Spinal cord (tissue), 10 donors: ENCODE data around the gene HSPA8. TPM values are rescaled to one million over a fixed set of nuclear protein-coding genes. Genes with fewer than 3 reads are reported as not detected.
A peak's percentile ranks its signal among the peaks of the same experiment; 100 is the strongest.
"Not testable (repeated sequence)": the region's sequence is repeated elsewhere in the genome, so short reads cannot be mapped to it uniquely, and the experiment has no call there.

Experiments
- DNase-seq, 6 donors: peaks; one replicate each; pipeline versions ENCODE4 v3.0.0 to v3.0.0-alpha.2; 2013 to 2015; ENCODE audit warnings: low spot score in 6 of 6, low read depth in 4 of 6
- H3K27ac ChIP-seq: one replicate; pipeline ENCODE4 v1.5.1; 2013; ENCODE audit warnings: low read depth, low read length, control low read depth
- H3K27me3 ChIP-seq: one replicate; pipeline ENCODE4 v1.6.1; 2013; ENCODE audit warnings: low read length; ENCODE audit not compliant: control insufficient read depth, insufficient read depth
- H3K36me3 ChIP-seq: one replicate; pipeline ENCODE4 v1.6.1; 2013; ENCODE audit warnings: low read length; ENCODE audit not compliant: control insufficient read depth, insufficient read depth
- H3K4me1 ChIP-seq: one replicate; pipeline ENCODE4 v1.6.1; 2013; ENCODE audit warnings: low read length; ENCODE audit not compliant: control insufficient read depth, insufficient read depth
- H3K4me3 ChIP-seq: one replicate; pipeline ENCODE4 v1.5.1; 2013; ENCODE audit warnings: low read depth, low read length, control low read depth
- H3K9me3 ChIP-seq: one replicate; pipeline ENCODE4 v1.6.1; 2013; ENCODE audit warnings: low read length; ENCODE audit not compliant: control insufficient read depth, insufficient read depth
- WGBS: methylation state at CpG from one replicate; pipeline ENCODE4 v1.1.5; 2013; ENCODE audit warnings: missing lambda C conversion rate; ENCODE audit not compliant: insufficient coverage; 5-methylcytosine and 5-hydroxymethylcytosine counted together
- polyA plus RNA-seq, 2 donors: library from polyadenylated mRNA; unstranded; fragments of 120-200 nt; gene quantifications; one replicate each; pipeline ENCODE4 v1.2.1, GENCODE V29; 2013; ENCODE audit not compliant: insufficient read length in 2 of 2
- total RNA-seq, 2 donors: library from RNA; depleted of rRNA in 1 of 2; stranded (reverse); fragments of 120-200 nt in 1 of 2; fragments of >200 nt in 1 of 2; gene quantifications; one replicate each; pipeline versions ENCODE4 v1.2.3 to v1.2.4, GENCODE V29; 2013 to 2014
- donor health status: healthy.

Gene HSPA8
- total and polyA plus RNA-seq, 4 donors, result 1,345 to 2,564 (median 1,492) TPM

GRCh38 chr11:123062892-123063825 lies 1.2 kb upstream of the HSPA8 start:
- H3K27me3 ChIP-seq, result no peaks in the 10 kb centered on the region
- H3K4me1 ChIP-seq, result peaks cover 15% of the 10 kb centered on the region
- H3K36me3 ChIP-seq, result peaks cover 26% of the 10 kb centered on the region
- peak in 4 of 6 donors; percentile 56 to 88 (median 84) for DNase-seq
- H3K9me3 ChIP-seq, result no peaks in the 10 kb centered on the region
- WGBS, result under 1% methylated on average over 27 of the region's 37 CpGs
- H3K4me3 ChIP-seq, result peak overlapping the region; percentile 100
- peak overlapping the region; percentile 100 for H3K27ac ChIP-seq

- peak overlapping the region; percentile 100 for H3K27ac ChIP-seq
- DNase-seq, result peak; percentile 95 to 100 (median 98)
- H3K4me3 ChIP-seq, result peak overlapping the region; percentile 100
- no peaks in the 10 kb centered on the region for H3K9me3 ChIP-seq
- peaks cover 18% of the 10 kb centered on the region for H3K4me1 ChIP-seq
- no peaks in the 10 kb centered on the region for H3K27me3 ChIP-seq
- peaks cover 33% of the 10 kb centered on the region for H3K36me3 ChIP-seq
- WGBS, result 0% methylated on average over 56 of the region's 63 CpGs
Measured at GRCh38 chr11:123062158-123062891, 389 bp upstream of the HSPA8 start.

- Histone ChIP-seq H3K36me3 (peaks cover 48% of the 10 kb centered on the region), H3K9me3 (no peaks in the 10 kb centered on the region), H3K4me1 (peaks cover 18% of the 10 kb centered on the region), H3K27me3 (no peaks in the 10 kb centered on the region), H3K27ac (peak overlapping the region; percentile 13), H3K4me3 (peak overlapping the region; percentile 100)
- 1% methylated on average over 7 of the region's 8 CpGs for WGBS
- DNase-seq, result no peak
Measured at GRCh38 chr11:123060277-123061000, 1.5 kb downstream of the HSPA8 start.

GRCh38 chr11:123059041-123059920 lies 2.7 kb downstream of the HSPA8 start:
- DNase-seq, H3K27ac ChIP-seq, H3K27me3 ChIP-seq, H3K9me3 ChIP-seq: not testable (repeated sequence)
- Histone ChIP-seq H3K4me3 (peak overlapping the region; percentile 100), H3K36me3 (peaks cover 53% of the 10 kb centered on the region), H3K4me1 (peaks cover 18% of the 10 kb centered on the region)
- WGBS, result 52% methylated on average over 11 of the region's 18 CpGs

GRCh38 chr11:123057661-123058305 lies 4.2 kb downstream of the HSPA8 start:
- no peak for DNase-seq
- Histone ChIP-seq H3K9me3 (no peaks in the 10 kb centered on the region), H3K27me3 (no peaks in the 10 kb centered on the region), H3K4me3 (no peak overlapping the region), H3K36me3 (peaks cover 59% of the 10 kb centered on the region), H3K4me1 (peaks cover 19% of the 10 kb centered on the region), H3K27ac (no peak overlapping the region)
- 79% methylated on average over 2 of the region's 5 CpGs for WGBS

GRCh38 chr11:123056835-123057491 lies 5.0 kb downstream of the HSPA8 start:
- Histone ChIP-seq H3K27ac (no peak overlapping the region), H3K36me3 (peaks cover 59% of the 10 kb centered on the region)
- WGBS, result 63% methylated on average over 3 of the region's 3 CpGs

GRCh38 chr11:123055191-123055901 lies 6.6 kb downstream of the HSPA8 start:
- Histone ChIP-seq H3K27ac (no peak overlapping the region), H3K4me3 (no peak overlapping the region), H3K36me3 (peaks cover 50% of the 10 kb centered on the region), H3K4me1 (peaks cover 18% of the 10 kb centered on the region), H3K27me3 (no peaks in the 10 kb centered on the region), H3K9me3 (no peaks in the 10 kb centered on the region)
- WGBS, result 100% methylated on average over 1 of the region's 6 CpGs
- DNase-seq, result no peak

More at GRCh38 chr11:123056835-123057491, 5.0 kb downstream of the HSPA8 start:
- Histone ChIP-seq H3K9me3 (no peaks in the 10 kb centered on the region), H3K27me3 (no peaks in the 10 kb centered on the region), H3K4me1 (peaks cover 19% of the 10 kb centered on the region), H3K4me3 (no peak overlapping the region)
- no peak for DNase-seq
